Body of pancreas (tissue), 4 donors: Measurements from ENCODE around the gene PRKRIP1. TPM values are rescaled to one million over a fixed set of nuclear protein-coding genes. Genes with fewer than 3 reads are reported as not detected.

Source experiments
- ATAC-seq: fragments of 150-250 bp; one replicate; pipeline ENCODE4 v1.9.1; 2016
- DNase-seq, 4 donors: peaks; one replicate each; pipeline ENCODE4 v3.0.0-alpha.2; 2019
- H3K27ac ChIP-seq, 4 donors: fragments of 200-600 bp; sonication (generic); 1 replicate in 3 of 4; 2 replicates in 1 of 4; pipeline versions ENCODE4 v1.5.1 to v1.6.1; 2016 to 2019; ENCODE audit warnings: mild to moderate bottlenecking in 1 of 4, mixed read lengths in 1 of 4, moderate library complexity in 1 of 4
- H3K27me3 ChIP-seq, 2 donors: fragments of 200-600 bp; sonication (generic); one replicate each; pipeline ENCODE4 v1.6.0; 2016; ENCODE audit warnings: mild to moderate bottlenecking in 1 of 2
- H3K36me3 ChIP-seq, 2 donors: fragments of 200-600 bp; sonication (generic); replicated peaks in 1 of 2; 2 replicates each; pipeline ENCODE4 v1.5.1; 2016; ENCODE audit warnings: low read depth in 2 of 2; ENCODE audit not compliant: insufficient read depth in 1 of 2
- H3K4me1 ChIP-seq: fragments of 200-600 bp; sonication (generic); one replicate; pipeline ENCODE4 v1.6.0; 2016
- H3K4me3 ChIP-seq, 2 donors: fragments of 200-600 bp; sonication (generic); 1 replicate in 1 of 2; 2 replicates in 1 of 2; pipeline ENCODE4 v1.5.1; 2016 to 2019
- H3K9me3 ChIP-seq, 3 donors: fragments of 200-600 bp; sonication (generic); 1 replicate in 2 of 3; 2 replicates in 1 of 3; pipeline ENCODE4 v1.5.1; 2016
- CTCF ChIP-seq, 7 experiments: fragments of 450-650 bp in 4 of 7; fragments of 200-600 bp in 3 of 7; sonication (generic) in 3 of 7; IDR thresholded peaks; one replicate each; pipeline ENCODE4 v1.5.1; 2016 to 2019; ENCODE audit warnings: antibody characterized with exemption in 7 of 7
- POLR2A ChIP-seq, 3 donors: fragments of 450-650 bp; IDR thresholded peaks; one replicate each; pipeline ENCODE4 v1.6.1; 2016; ENCODE audit warnings: antibody characterized with exemption in 3 of 3, mild to moderate bottlenecking in 2 of 3
- WGBS, 2 donors: methylation state at CpG; one replicate each; pipeline ENCODE4 v1.1.5; 2017; 5-methylcytosine and 5-hydroxymethylcytosine counted together
- intact Hi-C: fragments of 100-400 bp; cut with DNase I; formaldehyde crosslinking; loops from one replicate; pipeline ENCODE4 v1.15.1; 2023
- total RNA-seq, 2 donors: library from RNA; depleted of rRNA; stranded (reverse); fragments of >200 nt; gene quantifications; one replicate each; pipeline ENCODE4 v1.1.0, GENCODE V29; 2016

Gene PRKRIP1
- total RNA-seq, 2 donors from 2014 or later: 25.2 to 40.2 TPM

- Histone ChIP-seq H3K4me3 (no peak overlapping the region), H3K36me3 (peaks cover 0 to 8% of the 10 kb centered on the region in 2 donors), H3K9me3 (no peaks in the 10 kb centered on the region), H3K27ac (no peak overlapping the region), H3K4me1 (no peaks in the 10 kb centered on the region), H3K27me3 (no peaks in the 10 kb centered on the region)
- no peak for TF ChIP-seq CTCF (IDR thresholded peaks at IDR 0.05)
- no peak for TF ChIP-seq POLR2A (IDR thresholded peaks at IDR 0.05)
- ATAC-seq: no peak
- no peak for DNase-seq
- 76 to 85% methylated on average over 3 of the region's 3 CpGs for WGBS, 2 donors
- intact Hi-C loops: no loop called here
Observed at GRCh38 chr7:102417105-102417504, 20.9 kb downstream of the PRKRIP1 start.

GRCh38 chr7:102418592-102418991 lies 22.4 kb downstream of the PRKRIP1 start:
- DNase-seq (no peak), ATAC-seq (no peak)
- no peaks in the 10 kb centered on the region for H3K9me3 ChIP-seq
- peaks cover 0 to 7% of the 10 kb centered on the region in 2 donors for H3K36me3 ChIP-seq
- TF ChIP-seq POLR2A (IDR thresholded peaks at IDR 0.05): no peak
- TF ChIP-seq CTCF (IDR thresholded peaks at IDR 0.05): no peak
- H3K4me1 ChIP-seq: no peaks in the 10 kb centered on the region
- H3K27ac ChIP-seq: no peak overlapping the region
- H3K4me3 ChIP-seq: no peak overlapping the region
- intact Hi-C loops: no loop called here
- WGBS, 2 donors: 88 to 95% methylated on average over 5 of the region's 5 CpGs
- H3K27me3 ChIP-seq: no peaks in the 10 kb centered on the region

GRCh38 chr7:102421706-102422240 lies 25.6 kb downstream of the PRKRIP1 start:
- Histone ChIP-seq H3K4me1 (no peaks in the 10 kb centered on the region), H3K36me3 (peaks cover 0 to 7% of the 10 kb centered on the region in 2 donors), H3K4me3 (no peak overlapping the region), H3K27ac (no peak overlapping the region), H3K27me3 (no peaks in the 10 kb centered on the region), H3K9me3 (no peaks in the 10 kb centered on the region)
- 91 to 92% methylated on average over 10 of the region's 10 CpGs for WGBS, 2 donors
- no peak for DNase-seq
- intact Hi-C loops: no loop called here
- ATAC-seq: no peak
- TF ChIP-seq POLR2A (IDR thresholded peaks at IDR 0.05): no peak
- no peak for TF ChIP-seq CTCF (IDR thresholded peaks at IDR 0.05)

- ATAC-seq (no peak), DNase-seq (no peak)
- Histone ChIP-seq H3K4me3 (no peak overlapping the region), H3K27me3 (no peaks in the 10 kb centered on the region), H3K9me3 (no peaks in the 10 kb centered on the region), H3K4me1 (no peaks in the 10 kb centered on the region), H3K36me3 (peaks cover 0 to 7% of the 10 kb centered on the region in 2 donors), H3K27ac (no peak overlapping the region)
- TF ChIP-seq POLR2A (IDR thresholded peaks at IDR 0.05): no peak
- no peak for TF ChIP-seq CTCF (IDR thresholded peaks at IDR 0.05)
- intact Hi-C loops: no loop called here
- 80 to 90% methylated on average over 2 to 12 of the region's 12 CpGs for WGBS, 2 donors
Observed at GRCh38 chr7:102424129-102424551, 28.0 kb downstream of the PRKRIP1 start.

- H3K36me3 ChIP-seq: peaks cover 0 to 7% of the 10 kb centered on the region in 2 donors
- WGBS, 2 donors: 74 to 80% methylated on average over 2 to 13 of the region's 13 CpGs
- no peaks in the 10 kb centered on the region for H3K9me3 ChIP-seq
- no peaks in the 10 kb centered on the region for H3K27me3 ChIP-seq
- TF ChIP-seq CTCF (IDR thresholded peaks at IDR 0.05) (no peak), POLR2A (IDR thresholded peaks at IDR 0.05) (no peak)
- H3K4me3 ChIP-seq: no peak overlapping the region
- peak overlapping the region in 1 of 4 donors; percentile 70 for H3K27ac ChIP-seq
- ATAC-seq (no peak), DNase-seq (peak in 1 of 4 donors; percentile 34)
- intact Hi-C loops: no loop called here
- no peaks in the 10 kb centered on the region for H3K4me1 ChIP-seq
Observed at GRCh38 chr7:102424787-102425218, 28.6 kb downstream of the PRKRIP1 start.
